Mesodermal cell (in vitro differentiated cells): ENCODE data around the gene PTGER4.
"Not testable (repeated sequence)": the region's sequence is repeated elsewhere in the genome, so short reads cannot be mapped to it uniquely, and the experiment has no call there.

Source experiments
- H3K27ac ChIP-seq: 2 replicates; pipeline ENCODE4 v1.7.0; 2013; ENCODE audit warnings: mild to moderate bottlenecking, low read depth, low read length, moderate library complexity; ENCODE audit not compliant: severe bottlenecking
- H3K36me3 ChIP-seq: 2 replicates; pipeline ENCODE4 v1.7.1; 2013; ENCODE audit warnings: mild to moderate bottlenecking, low read length, moderate library complexity; ENCODE audit not compliant: control insufficient read depth, insufficient read depth
- H3K4me1 ChIP-seq: one replicate; pipeline ENCODE4 v1.7.1; 2013; ENCODE audit warnings: mild to moderate bottlenecking, low read length; ENCODE audit not compliant: insufficient read depth, control insufficient read depth, poor library complexity, severe bottlenecking
- H3K4me3 ChIP-seq: 2 replicates; pipeline ENCODE4 v1.7.0; 2013; ENCODE audit warnings: low read length, control low read depth, mild to moderate bottlenecking; ENCODE audit not compliant: insufficient read depth, poor library complexity, severe bottlenecking; ENCODE audit errors: extremely low read depth
- H3K9me3 ChIP-seq: 2 replicates; pipeline ENCODE4 v1.7.1; 2013; ENCODE audit warnings: mild to moderate bottlenecking, low read length, moderate library complexity; ENCODE audit not compliant: control insufficient read depth
- whole genome bisulfite sequencing, 2 experiments: methylation state at CpG; one replicate each; pipeline ENCODE4 v1.1.5; 2013; ENCODE audit warnings: missing lambda C conversion rate in 2 of 2; ENCODE audit not compliant: insufficient coverage in 2 of 2; 5-methylcytosine and 5-hydroxymethylcytosine counted together

The PTGER4 gene

DNA sequence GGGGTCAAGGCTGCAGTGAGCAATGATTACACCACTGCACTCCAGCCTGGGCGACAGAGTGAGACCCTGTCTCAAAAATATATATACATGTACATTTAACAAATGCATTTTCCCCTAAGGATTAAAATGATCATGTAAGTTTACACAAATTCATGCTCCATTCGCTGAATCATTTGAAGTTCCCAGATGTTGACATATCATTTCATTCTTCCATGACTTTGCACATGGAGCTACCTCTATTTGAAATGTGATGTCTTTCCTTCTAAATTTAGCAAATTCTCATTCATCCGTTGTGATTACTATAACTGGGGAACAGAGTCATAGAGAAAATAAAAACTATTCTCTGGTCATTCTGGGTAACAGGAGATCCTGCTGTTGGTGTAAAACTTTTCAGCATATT lies 10.6 kb downstream of the PTGER4 start:
- peaks cover 16% of the 10 kb centered on the region for H3K36me3 ChIP-seq
- no peaks in the 10 kb centered on the region for H3K9me3 ChIP-seq
- H3K4me1 ChIP-seq: peaks cover 8% of the 10 kb centered on the region
- 100% methylated on average over 1 of the region's 3 CpGs; no CpG with 5 or more reads in 1 of the 2 experiments for WGBS, 2 experiments
- H3K27ac ChIP-seq: no peak overlapping the region
- no peak overlapping the region for H3K4me3 ChIP-seq

GRCh38 chr5:40691894-40692293 lies 12.2 kb downstream of the PTGER4 start:
- peaks cover 8% of the 10 kb centered on the region for H3K4me1 ChIP-seq
- H3K4me3 ChIP-seq: no peak overlapping the region
- no peak overlapping the region for H3K27ac ChIP-seq
- peaks cover 16% of the 10 kb centered on the region for H3K36me3 ChIP-seq
- H3K9me3 ChIP-seq: no peaks in the 10 kb centered on the region
- WGBS, 2 experiments: 97 to 100% methylated on average over 2 to 5 of the region's 9 CpGs

DNA sequence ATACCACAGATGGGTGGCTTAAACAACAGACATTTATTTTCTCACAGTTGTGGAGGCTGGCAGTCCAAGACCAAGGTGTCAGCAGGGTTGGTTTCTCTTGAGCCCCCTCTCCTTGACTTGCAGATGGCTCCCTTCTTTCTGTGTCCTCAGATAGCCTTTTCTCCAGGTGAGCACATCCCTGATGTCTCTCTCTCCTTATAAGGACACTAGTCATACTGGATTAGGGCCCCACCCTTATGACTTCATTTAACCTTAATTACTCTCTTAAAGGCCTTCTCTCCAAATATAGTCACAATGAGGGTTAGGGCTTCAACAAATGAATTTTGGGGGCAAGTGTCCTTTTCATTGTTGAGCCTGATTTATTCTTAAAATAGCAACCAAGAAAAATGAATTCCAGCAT lies 14.7 kb downstream of the PTGER4 start:
- H3K4me3 ChIP-seq: no peak overlapping the region
- no peak overlapping the region for H3K27ac ChIP-seq
- peaks cover 16% of the 10 kb centered on the region for H3K36me3 ChIP-seq
- H3K4me1 ChIP-seq: no peaks in the 10 kb centered on the region
- no peaks in the 10 kb centered on the region for H3K9me3 ChIP-seq

DNA sequence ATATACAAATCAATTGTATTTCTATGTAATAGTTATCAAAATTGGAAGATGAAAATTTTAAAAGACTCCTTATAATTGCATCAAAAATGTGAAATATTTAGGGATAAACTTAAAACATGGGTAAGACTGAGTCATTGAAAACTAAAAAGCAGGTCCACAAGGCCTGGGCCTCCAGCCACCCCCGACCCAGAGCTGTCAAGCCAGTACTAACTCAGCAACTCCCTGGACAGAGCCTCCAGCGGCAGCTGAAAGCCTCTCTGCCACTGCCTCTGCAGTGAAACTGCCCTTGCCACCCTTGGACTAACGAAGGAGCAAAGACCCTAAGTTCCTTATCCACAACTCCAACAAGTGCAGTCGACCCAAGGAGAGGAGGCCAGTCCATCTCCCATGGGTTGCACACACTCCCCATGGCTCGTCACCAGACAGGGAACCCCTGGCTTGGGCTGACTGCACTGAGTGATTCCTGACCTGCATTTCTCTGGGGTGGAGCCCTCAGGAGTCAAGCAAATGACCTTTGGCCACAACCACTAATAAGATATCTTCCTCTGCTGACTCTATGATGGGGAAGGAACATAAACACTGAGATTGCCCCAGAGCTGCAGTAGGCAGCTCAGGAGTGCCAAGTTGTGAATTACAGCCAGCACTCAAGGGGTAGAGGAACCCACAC lies 20.5 kb downstream of the PTGER4 start:
- no peaks in the 10 kb centered on the region for H3K9me3 ChIP-seq
- no peaks in the 10 kb centered on the region for H3K36me3 ChIP-seq
- WGBS, 2 experiments: 80 to 83% methylated on average over 2 to 5 of the region's 5 CpGs
- H3K4me3 ChIP-seq: no peak overlapping the region
- H3K27ac ChIP-seq: no peak overlapping the region
- H3K4me1 ChIP-seq: no peaks in the 10 kb centered on the region

- not testable (repeated sequence) for H3K4me1 ChIP-seq, H3K27ac ChIP-seq, H3K9me3 ChIP-seq, H3K36me3 ChIP-seq, H3K4me3 ChIP-seq
Measured at GRCh38 chr5:40702027-40702426, 22.3 kb downstream of the PTGER4 start.

DNA sequence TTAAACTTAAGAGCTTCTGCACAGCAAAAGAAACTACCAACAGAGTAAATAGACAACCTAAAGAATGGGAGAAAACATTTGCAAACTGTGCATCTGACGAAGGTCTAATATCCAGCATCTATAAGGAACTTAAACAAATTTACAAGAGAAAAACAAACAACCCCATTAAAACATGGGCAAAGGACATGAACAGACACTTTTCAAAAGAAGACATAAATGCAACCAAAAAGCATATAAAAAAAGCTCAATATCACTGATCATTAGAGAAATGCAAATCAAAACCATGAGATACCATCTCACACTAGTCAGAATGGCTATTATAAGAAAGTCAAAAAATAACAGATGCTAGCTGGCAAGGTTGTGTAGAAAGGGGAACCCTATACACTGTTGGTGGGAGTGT lies 25.8 kb downstream of the PTGER4 start:
- H3K36me3 ChIP-seq, H3K4me1 ChIP-seq, H3K27ac ChIP-seq, H3K9me3 ChIP-seq, H3K4me3 ChIP-seq: not testable (repeated sequence)
- WGBS, 2 experiments: no CpG with 5 or more reads among the region's 1 CpG

DNA sequence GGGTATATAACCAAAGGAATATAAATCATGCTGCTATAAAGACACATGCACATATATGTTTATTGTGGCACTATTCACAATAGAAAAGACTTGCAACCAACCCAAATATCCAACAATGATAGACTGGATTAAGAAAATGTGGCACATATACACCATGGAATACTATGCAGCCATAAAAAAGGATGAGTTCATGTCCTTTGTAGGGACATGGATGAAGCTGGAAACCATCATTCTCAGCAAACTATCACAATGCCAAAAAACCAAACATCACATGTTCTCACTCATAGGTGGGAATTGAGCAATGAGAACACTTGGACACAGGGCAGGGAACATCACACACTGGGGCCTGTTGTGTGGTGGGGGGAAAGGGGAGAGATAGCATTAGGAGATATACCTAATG lies 30.9 kb downstream of the PTGER4 start:
- not testable (repeated sequence) for H3K36me3 ChIP-seq, H3K4me1 ChIP-seq, H3K27ac ChIP-seq, H3K9me3 ChIP-seq, H3K4me3 ChIP-seq

DNA sequence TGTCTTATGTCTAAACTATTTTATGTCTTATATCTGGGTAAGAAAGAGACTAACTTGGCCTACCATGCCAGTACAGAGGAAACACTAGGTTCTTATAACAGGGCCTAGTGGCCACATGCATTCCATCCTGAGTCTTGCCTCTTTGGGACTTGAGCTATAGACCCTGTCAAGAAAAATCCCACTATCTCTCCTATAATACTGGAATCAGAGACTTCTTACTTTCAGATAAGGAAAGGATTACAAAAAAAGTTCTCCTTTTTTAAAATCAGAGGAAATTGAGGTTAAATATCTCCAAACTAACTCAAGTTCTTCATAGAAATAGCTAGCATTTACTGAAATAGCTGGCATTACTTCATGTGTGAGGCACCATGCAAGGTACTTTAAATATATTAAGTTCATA lies 34.3 kb downstream of the PTGER4 start:
- no peak overlapping the region for H3K4me3 ChIP-seq
- peaks cover 11% of the 10 kb centered on the region for H3K36me3 ChIP-seq
- no peaks in the 10 kb centered on the region for H3K4me1 ChIP-seq
- no peaks in the 10 kb centered on the region for H3K9me3 ChIP-seq
- H3K27ac ChIP-seq: no peak overlapping the region

- H3K4me3 ChIP-seq: no peak overlapping the region
- H3K36me3 ChIP-seq: peaks cover 20% of the 10 kb centered on the region
- H3K9me3 ChIP-seq: no peaks in the 10 kb centered on the region
- H3K4me1 ChIP-seq: no peaks in the 10 kb centered on the region
- 46 to 50% methylated on average over 2 of the region's 2 CpGs for WGBS, 2 experiments
- H3K27ac ChIP-seq: no peak overlapping the region
Measured at GRCh38 chr5:40716000-40716399, 36.3 kb downstream of the PTGER4 start.

- Histone ChIP-seq H3K4me3 (no peak overlapping the region), H3K27ac (no peak overlapping the region), H3K4me1 (no peaks in the 10 kb centered on the region), H3K9me3 (no peaks in the 10 kb centered on the region), H3K36me3 (peaks cover 24% of the 10 kb centered on the region)
- 100% methylated on average over 1 of the region's 2 CpGs; no CpG with 5 or more reads in 1 of the 2 experiments for WGBS, 2 experiments
Measured at GRCh38 chr5:40716590-40716989, 36.9 kb downstream of the PTGER4 start.

GRCh38 chr5:40717281-40717680 lies 37.6 kb downstream of the PTGER4 start:
- Histone ChIP-seq H3K4me3 (no peak overlapping the region), H3K27ac (no peak overlapping the region), H3K9me3 (peaks cover 2% of the 10 kb centered on the region), H3K36me3 (peaks cover 24% of the 10 kb centered on the region), H3K4me1 (no peaks in the 10 kb centered on the region)

- peaks cover 10% of the 10 kb centered on the region for H3K9me3 ChIP-seq
- no peaks in the 10 kb centered on the region for H3K4me1 ChIP-seq
- no peak overlapping the region for H3K4me3 ChIP-seq
- peaks cover 34% of the 10 kb centered on the region for H3K36me3 ChIP-seq
- no peak overlapping the region for H3K27ac ChIP-seq
Measured at GRCh38 chr5:40720069-40720468, 40.4 kb downstream of the PTGER4 start.
